NCI-H1092 (cell line): Measurements from ENCODE around the gene NFATC4.
"Not testable (repeated sequence)": the region's sequence is repeated elsewhere in the genome, so short reads cannot be mapped to it uniquely, and the experiment has no call there.

Experiments
- DNase-seq: peaks from one replicate; lab custom pipeline; 2025; lab: John Stamatoyannopoulos, UW

The NFATC4 gene

GRCh38 chr14:24339284-24340151 lies 28.5 kb upstream of the NFATC4 start, which contains the start of gene RIPK3:
RIPK3 (minus strand) TSS chr14:24339991; CDS start chr14:24339826, 165 bp downstream.
- DNase-seq, result no peak

- no peak for DNase-seq
Measured at GRCh38 chr14:24340606-24341005, 27.4 kb upstream of the NFATC4 start.

GRCh38 chr14:24342889-24343288 lies 25.1 kb upstream of the NFATC4 start:
- DNase-seq, result no peak

GRCh38 chr14:24343795-24344660 lies 24.0 kb upstream of the NFATC4 start:
- DNase-seq, result no peak

GRCh38 chr14:24347134-24347533 lies 20.9 kb upstream of the NFATC4 start:
- DNase-seq, result no peak

GRCh38 chr14:24348186-24348585 lies 19.8 kb upstream of the NFATC4 start:
- DNase-seq, result no peak

- DNase-seq, result no peak
Measured at GRCh38 chr14:24349742-24350141, 18.2 kb upstream of the NFATC4 start.

- no peak for DNase-seq
Measured at GRCh38 chr14:24351517-24351916, 16.5 kb upstream of the NFATC4 start.

GRCh38 chr14:24353559-24354481 lies 14.2 kb upstream of the NFATC4 start:
- DNase-seq, result no peak

- not testable (repeated sequence) for DNase-seq
Measured at GRCh38 chr14:24354482-24354825, 13.5 kb upstream of the NFATC4 start.

- no peak for DNase-seq
Measured at GRCh38 chr14:24355009-24355408, 13.0 kb upstream of the NFATC4 start.

GRCh38 chr14:24356208-24356607 lies 11.8 kb upstream of the NFATC4 start:
- no peak for DNase-seq

- DNase-seq, result no peak
Measured at GRCh38 chr14:24360281-24360680, 7.7 kb upstream of the NFATC4 start.

- DNase-seq, result no peak
Measured at GRCh38 chr14:24361326-24361725, 6.7 kb upstream of the NFATC4 start.

GRCh38 chr14:24362241-24362960 lies 5.6 kb upstream of the NFATC4 start:
- no peak for DNase-seq

GRCh38 chr14:24363401-24363800 lies 4.6 kb upstream of the NFATC4 start:
- DNase-seq, result no peak

GRCh38 chr14:24364841-24365240 lies 3.1 kb upstream of the NFATC4 start:
- DNase-seq, result no peak

- DNase-seq, result peak; percentile 88
Measured at GRCh38 chr14:24365600-24366412, 2.2 kb upstream of the NFATC4 start.

GRCh38 chr14:24366413-24366720 lies 1.6 kb upstream of the NFATC4 start:
- DNase-seq, result no peak

GRCh38 chr14:24366721-24367513 lies 1.1 kb upstream of the NFATC4 start:
- DNase-seq, result peak; percentile 96
